ENCODE results near the gene GRM7. TPM values are rescaled to one million over a fixed set of nuclear protein-coding genes. Genes with fewer than 3 reads are reported as not detected.

GRM7 gene
- total and polyA plus RNA-seq, 2 donors (not counting 1 experiment from before 2014, with no cell fraction given), result not detected

GRCh38 chr3:7568526-7569184, 707.7 kb downstream of the GRM7 start:
- Histone ChIP-seq H4K20me1 (ENCODE audit: control insufficient read depth, insufficient read depth, low read length, poor library complexity, severe bottlenecking) (no peaks in the 10 kb centered on the region), H3K36me3 (replicated peaks in 1 of 2; ENCODE audit: control extremely low read depth in 1 of 2, control insufficient read depth in 1 of 2, extremely low read depth in 1 of 2, insufficient read depth in 2 of 2, low read length in 1 of 2) (no peaks in the 10 kb centered on the region), H3K27ac (ENCODE audit: low read length in 2 of 2) (no peak overlapping the region), H3K4me1 (ENCODE audit: control insufficient read depth in 2 of 2, insufficient read depth in 2 of 2, low read length in 2 of 2) (no peaks in the 10 kb centered on the region), H3K4me2 (replicated peaks; ENCODE audit: low read depth, low read length, poor library complexity, severe bottlenecking) (no peak overlapping the region), H3K27me3 (replicated peaks in 1 of 4; ENCODE audit: control extremely low read depth in 1 of 4, control insufficient read depth in 3 of 4, insufficient read depth in 4 of 4, low read length in 3 of 4) (no peaks in the 10 kb centered on the region), H3K79me2 (ENCODE audit: control insufficient read depth, insufficient read depth, low read length) (no peaks in the 10 kb centered on the region), H3K4me3 (ENCODE audit: control extremely low read depth in 1 of 5, extremely low read depth in 1 of 5, insufficient read depth in 1 of 5, low read depth in 2 of 5, low read length in 4 of 5) (no peak overlapping the region), H3K9ac (ENCODE audit: low read length) (no peak overlapping the region), H3K9me3 (ENCODE audit: control extremely low read depth in 1 of 3, control insufficient read depth in 2 of 3, insufficient read depth in 1 of 3, low read length in 2 of 3) (peaks cover 0 to 23% (median 0%) of the 10 kb centered on the region in 3 donors), H2AFZ (ENCODE audit: insufficient read depth, low read depth, low read length, poor library complexity, severe bottlenecking) (no peak overlapping the region)
- Mint-ChIP-seq H3K4me1 (no peaks in the 10 kb centered on the region), H3K4me3 (no peak overlapping the region), H3K27me3 (no peaks in the 10 kb centered on the region), H3K27ac (no peak overlapping the region), H3K9me3 (ENCODE audit: insufficient read depth) (peaks cover 3% of the 10 kb centered on the region)
- POLR2A ChIA-PET, result no interaction called here
- DNase-seq (no peak), ATAC-seq (ENCODE audit: low read depth) (no peak)
- TF ChIP-seq CTCF (IDR thresholded peaks at IDR 0.05) (no peak), EZH2 (IDR thresholded peaks at IDR 0.05; ENCODE audit: borderline replicate concordance, insufficient read depth, low read depth, low read length, poor library complexity, severe bottlenecking) (no peak)
- intact Hi-C loops (cut with micrococcal nuclease), result no loop called here
- CTCF ChIA-PET, result no interaction called here
- WGBS (ENCODE audit: insufficient coverage), result 93% methylated on average over 30 of the region's 34 CpGs

- Histone ChIP-seq H3K4me3 (ENCODE audit: control extremely low read depth in 1 of 5, extremely low read depth in 1 of 5, insufficient read depth in 1 of 5, low read depth in 2 of 5, low read length in 4 of 5) (no peak overlapping the region), H3K36me3 (replicated peaks in 1 of 2; ENCODE audit: control extremely low read depth in 1 of 2, control insufficient read depth in 1 of 2, extremely low read depth in 1 of 2, insufficient read depth in 2 of 2, low read length in 1 of 2) (no peaks in the 10 kb centered on the region), H3K27me3 (replicated peaks in 1 of 4; ENCODE audit: control extremely low read depth in 1 of 4, control insufficient read depth in 3 of 4, insufficient read depth in 4 of 4, low read length in 3 of 4) (no peaks in the 10 kb centered on the region), H2AFZ (ENCODE audit: insufficient read depth, low read depth, low read length, poor library complexity, severe bottlenecking) (no peak overlapping the region), H3K27ac (ENCODE audit: low read length in 2 of 2) (no peak overlapping the region), H3K79me2 (ENCODE audit: control insufficient read depth, insufficient read depth, low read length) (no peaks in the 10 kb centered on the region), H3K9me3 (ENCODE audit: control extremely low read depth in 1 of 3, control insufficient read depth in 2 of 3, insufficient read depth in 1 of 3, low read length in 2 of 3) (peaks cover 0 to 19% (median 0%) of the 10 kb centered on the region in 3 donors), H3K4me1 (ENCODE audit: control insufficient read depth in 2 of 2, insufficient read depth in 2 of 2, low read length in 2 of 2) (no peaks in the 10 kb centered on the region), H3K4me2 (replicated peaks; ENCODE audit: low read depth, low read length, poor library complexity, severe bottlenecking) (no peak overlapping the region), H3K9ac (ENCODE audit: low read length) (no peak overlapping the region), H4K20me1 (ENCODE audit: control insufficient read depth, insufficient read depth, low read length, poor library complexity, severe bottlenecking) (no peaks in the 10 kb centered on the region)
- WGBS (ENCODE audit: insufficient coverage), result no CpG with 5 or more reads among the region's 2 CpGs
- Mint-ChIP-seq H3K9me3 (ENCODE audit: insufficient read depth) (peaks cover 3% of the 10 kb centered on the region), H3K4me1 (no peaks in the 10 kb centered on the region), H3K4me3 (no peak overlapping the region), H3K27me3 (no peaks in the 10 kb centered on the region), H3K27ac (no peak overlapping the region)
- DNase-seq, result no peak
- ChIA-PET CTCF (no interaction called here), POLR2A (no interaction called here)
- intact Hi-C loops (cut with micrococcal nuclease), result no loop called here
- no peak for ATAC-seq (ENCODE audit: low read depth)
- TF ChIP-seq CTCF (IDR thresholded peaks at IDR 0.05), result no peak
- no peak for TF ChIP-seq EZH2 (IDR thresholded peaks at IDR 0.05; ENCODE audit: borderline replicate concordance, insufficient read depth, low read depth, low read length, poor library complexity, severe bottlenecking)
Observed at GRCh38 chr3:7573330-7573729, 712.4 kb downstream of the GRM7 start.
